ENCODE data around the gene IL17RC.

DNA sequence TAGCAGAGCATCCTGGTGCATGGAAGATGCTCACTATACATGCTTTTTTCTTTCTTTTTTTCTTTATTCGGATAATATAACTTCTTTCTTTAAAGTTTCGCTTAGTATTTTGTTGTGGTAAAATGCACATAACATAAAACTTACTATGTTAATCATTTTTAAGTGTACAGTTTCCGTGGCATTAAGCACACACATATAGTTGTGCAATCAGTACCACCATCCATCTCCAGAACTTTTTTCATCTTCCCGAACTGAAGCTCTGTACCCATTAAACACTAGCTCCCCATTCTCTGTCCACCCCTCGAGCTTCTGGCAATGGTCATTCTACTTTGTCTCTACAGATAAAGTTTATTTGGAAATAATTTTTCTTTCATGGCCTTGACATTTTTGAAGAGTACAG is 27.5 kb upstream of the IL17RC start:
- TF ChIP-seq, protein P1, sequence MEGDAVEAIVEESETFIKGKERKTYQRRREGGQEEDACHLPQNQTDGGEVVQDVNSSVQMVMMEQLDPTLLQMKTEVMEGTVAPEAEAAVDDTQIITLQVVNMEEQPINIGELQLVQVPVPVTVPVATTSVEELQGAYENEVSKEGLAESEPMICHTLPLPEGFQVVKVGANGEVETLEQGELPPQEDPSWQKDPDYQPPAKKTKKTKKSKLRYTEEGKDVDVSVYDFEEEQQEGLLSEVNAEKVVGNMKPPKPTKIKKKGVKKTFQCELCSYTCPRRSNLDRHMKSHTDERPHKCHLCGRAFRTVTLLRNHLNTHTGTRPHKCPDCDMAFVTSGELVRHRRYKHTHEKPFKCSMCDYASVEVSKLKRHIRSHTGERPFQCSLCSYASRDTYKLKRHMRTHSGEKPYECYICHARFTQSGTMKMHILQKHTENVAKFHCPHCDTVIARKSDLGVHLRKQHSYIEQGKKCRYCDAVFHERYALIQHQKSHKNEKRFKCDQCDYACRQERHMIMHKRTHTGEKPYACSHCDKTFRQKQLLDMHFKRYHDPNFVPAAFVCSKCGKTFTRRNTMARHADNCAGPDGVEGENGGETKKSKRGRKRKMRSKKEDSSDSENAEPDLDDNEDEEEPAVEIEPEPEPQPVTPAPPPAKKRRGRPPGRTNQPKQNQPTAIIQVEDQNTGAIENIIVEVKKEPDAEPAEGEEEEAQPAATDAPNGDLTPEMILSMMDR (IDR thresholded peaks at IDR 0.05): no peak
- TF ChIP-seq POLR2A (IDR thresholded peaks at IDR 0.05): no peak

Measured in body of pancreas (tissue), 4 donors.